ENCODE data around the gene ANKLE1. TPM values are rescaled to one million over a fixed set of nuclear protein-coding genes. Genes with fewer than 3 reads are reported as not detected.

The ANKLE1 gene
- total and polyA plus RNA-seq, 8 donors, result 0.04 to 0.59 (median 0.13) TPM; not detected in 1

- no peaks in the 10 kb centered on the region for H3K9me3 ChIP-seq
- no peak for TF ChIP-seq CTCF (IDR thresholded peaks at IDR 0.05)
- peaks cover 0 to 8% (median 0%) of the 10 kb centered on the region in 3 donors for H3K36me3 ChIP-seq
- no peak overlapping the region for H3K4me3 ChIP-seq
- H3K4me1 ChIP-seq, result peaks cover 9 to 21% (median 14%) of the 10 kb centered on the region in 3 donors
- intact Hi-C loops (cut with DNase I), result no loop called here
- FAIRE-seq, result no peak
- ATAC-seq, result no peak
- no peaks in the 10 kb centered on the region for H3K27me3 ChIP-seq
- WGBS, 2 donors, result 95 to 96% methylated on average over 6 of the region's 6 CpGs
- DNase-seq, result no peak
- peak overlapping the region in 2 of 4 donors; percentile 15 to 37 for H3K27ac ChIP-seq
Measured at GRCh38 chr19:17240826-17241399, 40.8 kb upstream of the ANKLE1 start.

- ATAC-seq, result no peak
- peaks cover 0 to 8% (median 0%) of the 10 kb centered on the region in 3 donors for H3K36me3 ChIP-seq
- no peak for DNase-seq
- WGBS, 2 donors, result 44 to 68% methylated on average over 7 to 8 of the region's 8 CpGs
- peak overlapping the region in 1 of 4 donors; percentile 83 for H3K27ac ChIP-seq
- FAIRE-seq, result no peak
- no peaks in the 10 kb centered on the region for H3K27me3 ChIP-seq
- peaks cover 20 to 25% (median 21%) of the 10 kb centered on the region in 3 donors for H3K4me1 ChIP-seq
- no peaks in the 10 kb centered on the region for H3K9me3 ChIP-seq
- no peak for TF ChIP-seq CTCF (IDR thresholded peaks at IDR 0.05)
- intact Hi-C loops (cut with DNase I), result no loop called here
- peak overlapping the region in 1 of 4 donors; percentile 83 for H3K4me3 ChIP-seq
Measured at GRCh38 chr19:17242431-17243208, 39.1 kb upstream of the ANKLE1 start.

- DNase-seq (peak in 4 of 6 donors; percentile 45 to 81 (median 55)), FAIRE-seq (no peak), ATAC-seq (peak in 1 of 4 donors; percentile 4)
- intact Hi-C loops (cut with DNase I), result no loop called here
- H3K36me3 ChIP-seq, result peaks cover 0 to 3% (median 0%) of the 10 kb centered on the region in 3 donors
- H3K4me3 ChIP-seq, result peak overlapping the region; percentile 74 to 88 (median 82)
- H3K4me1 ChIP-seq, result peaks cover 27 to 32% (median 27%) of the 10 kb centered on the region in 3 donors
- no peak for TF ChIP-seq CTCF (IDR thresholded peaks at IDR 0.05)
- WGBS, 2 donors, result 16 to 20% methylated on average over 8 of the region's 8 CpGs
- no peaks in the 10 kb centered on the region for H3K27me3 ChIP-seq
- peak overlapping the region; percentile 53 to 83 (median 76) for H3K27ac ChIP-seq
- no peaks in the 10 kb centered on the region for H3K9me3 ChIP-seq
Measured at GRCh38 chr19:17243211-17243829, 38.4 kb upstream of the ANKLE1 start.

GRCh38 chr19:17243830-17244617 is 37.7 kb upstream of the ANKLE1 start:
- 1 to 5% methylated on average over 52 of the region's 52 CpGs for WGBS, 2 donors
- Histone ChIP-seq H3K4me3 (peak overlapping the region; percentile 74 to 88 (median 82)), H3K4me1 (peaks cover 27 to 37% (median 34%) of the 10 kb centered on the region in 3 donors), H3K36me3 (no peaks in the 10 kb centered on the region), H3K9me3 (no peaks in the 10 kb centered on the region), H3K27me3 (no peaks in the 10 kb centered on the region), H3K27ac (peak overlapping the region; percentile 53 to 83 (median 76))
- intact Hi-C loops (cut with DNase I), result no loop called here
- peak; percentile 61 to 86 (median 70) for DNase-seq
- FAIRE-seq, result no peak
- no peak for TF ChIP-seq CTCF (IDR thresholded peaks at IDR 0.05)
- ATAC-seq, result peak; percentile 26 to 35 (median 34)
